ENCODE data around the gene LRIG2. TPM values are rescaled to one million over a fixed set of nuclear protein-coding genes. Genes with fewer than 3 reads are reported as not detected.
"Not testable (repeated sequence)": the region's sequence is repeated elsewhere in the genome, so short reads cannot be mapped to it uniquely, and the experiment has no call there.

Gene LRIG2
- total and polyA plus RNA-seq, 2 donors (not counting 1 experiment from before 2014, with no cell fraction given): 9.4 to 14.7 TPM

GRCh38 chr1:113055570-113055969 lies 17.4 kb upstream of the LRIG2 start:
- Histone ChIP-seq H3K9me3 (ENCODE audit: control insufficient read depth, insufficient read depth, low read depth, low read length) (no peaks in the 10 kb centered on the region), H3K4me3 (replicated peaks in 1 of 4; ENCODE audit: control extremely low read depth in 1 of 4, insufficient read depth in 1 of 4, low read depth in 3 of 4, low read length in 4 of 4) (no peak overlapping the region), H3K4me1 (ENCODE audit: control insufficient read depth, extremely low read depth, insufficient read depth, low read length) (no peaks in the 10 kb centered on the region), H3K27me3 (ENCODE audit: control insufficient read depth, insufficient read depth, low read length) (no peaks in the 10 kb centered on the region), H3K27ac (ENCODE audit: insufficient read depth, low read length) (no peak overlapping the region), H2AFZ (ENCODE audit: low read length) (no peak overlapping the region), H4K20me1 (ENCODE audit: control insufficient read depth, extremely low read depth, insufficient read depth, low read length) (no peaks in the 10 kb centered on the region), H3K4me2 (ENCODE audit: extremely low read depth, insufficient read depth, low read length) (no peak overlapping the region), H3K36me3 (ENCODE audit: control insufficient read depth, insufficient read depth, low read length) (no peaks in the 10 kb centered on the region), H3K79me2 (ENCODE audit: control insufficient read depth, insufficient read depth, low read length) (no peaks in the 10 kb centered on the region), H3K9ac (ENCODE audit: insufficient read depth, low read length) (no peak overlapping the region)
- no peak for TF ChIP-seq CTCF (conservative IDR thresholded peaks at IDR 0.05 in 1 of 2, IDR thresholded peaks at IDR 0.05 in 1 of 2; ENCODE audit: low read depth in 1 of 2, low read length in 2 of 2)
- TF ChIP-seq EZH2 (IDR thresholded peaks at IDR 0.05; ENCODE audit: low read length, missing control alignments): no peak
- no peak for DNase-seq (ENCODE audit: low read depth in 2 of 2)

DNA sequence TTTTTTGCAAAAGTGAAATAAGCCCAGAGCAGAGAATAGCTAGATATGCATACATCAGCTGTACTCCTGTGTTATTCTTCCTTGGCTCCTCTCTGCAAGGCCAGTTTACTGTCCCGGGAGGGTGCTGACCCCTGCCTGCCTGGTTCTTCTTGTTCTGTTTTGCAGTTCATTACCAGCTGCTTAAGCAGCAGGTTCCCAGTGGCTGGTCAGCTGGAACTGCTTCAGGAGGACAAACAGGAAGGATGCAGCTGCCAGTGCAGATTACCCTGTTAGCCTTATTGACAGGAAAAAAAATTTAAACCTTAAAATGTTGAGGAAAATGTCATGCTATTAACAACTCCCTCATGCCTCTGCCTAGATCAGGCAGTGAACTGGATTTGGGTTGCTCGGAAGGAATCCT lies 16.0 kb upstream of the LRIG2 start:
- Histone ChIP-seq H3K27ac (ENCODE audit: insufficient read depth, low read length) (no peak overlapping the region), H2AFZ (ENCODE audit: low read length) (no peak overlapping the region), H3K9me3 (ENCODE audit: control insufficient read depth, insufficient read depth, low read depth, low read length) (no peaks in the 10 kb centered on the region), H3K27me3 (ENCODE audit: control insufficient read depth, insufficient read depth, low read length) (no peaks in the 10 kb centered on the region), H3K4me1 (ENCODE audit: control insufficient read depth, extremely low read depth, insufficient read depth, low read length) (no peaks in the 10 kb centered on the region), H3K4me2 (ENCODE audit: extremely low read depth, insufficient read depth, low read length) (no peak overlapping the region), H3K36me3 (ENCODE audit: control insufficient read depth, insufficient read depth, low read length) (no peaks in the 10 kb centered on the region), H3K4me3 (replicated peaks in 1 of 4; ENCODE audit: control extremely low read depth in 1 of 4, insufficient read depth in 1 of 4, low read depth in 3 of 4, low read length in 4 of 4) (no peak overlapping the region), H4K20me1 (ENCODE audit: control insufficient read depth, extremely low read depth, insufficient read depth, low read length) (no peaks in the 10 kb centered on the region), H3K79me2 (ENCODE audit: control insufficient read depth, insufficient read depth, low read length) (no peaks in the 10 kb centered on the region), H3K9ac (ENCODE audit: insufficient read depth, low read length) (no peak overlapping the region)
- DNase-seq (ENCODE audit: low read depth in 2 of 2): no peak
- no peak for TF ChIP-seq CTCF (conservative IDR thresholded peaks at IDR 0.05 in 1 of 2, IDR thresholded peaks at IDR 0.05 in 1 of 2; ENCODE audit: low read depth in 1 of 2, low read length in 2 of 2)
- TF ChIP-seq EZH2 (IDR thresholded peaks at IDR 0.05; ENCODE audit: low read length, missing control alignments): no peak

- H3K4me2 ChIP-seq (ENCODE audit: extremely low read depth, insufficient read depth, low read length): no peak overlapping the region
- H3K9me3 ChIP-seq (ENCODE audit: control insufficient read depth, insufficient read depth, low read depth, low read length): no peaks in the 10 kb centered on the region
- no peaks in the 10 kb centered on the region for H3K36me3 ChIP-seq (ENCODE audit: control insufficient read depth, insufficient read depth, low read length)
- TF ChIP-seq EZH2 (IDR thresholded peaks at IDR 0.05; ENCODE audit: low read length, missing control alignments) (no peak), CTCF (conservative IDR thresholded peaks at IDR 0.05 in 1 of 2, IDR thresholded peaks at IDR 0.05 in 1 of 2; ENCODE audit: low read depth in 1 of 2, low read length in 2 of 2) (no peak)
- no peaks in the 10 kb centered on the region for H4K20me1 ChIP-seq (ENCODE audit: control insufficient read depth, extremely low read depth, insufficient read depth, low read length)
- H3K4me3 ChIP-seq (replicated peaks in 1 of 4; ENCODE audit: control extremely low read depth in 1 of 4, insufficient read depth in 1 of 4, low read depth in 3 of 4, low read length in 4 of 4): no peak overlapping the region
- H2AFZ ChIP-seq (ENCODE audit: low read length): no peak overlapping the region
- no peaks in the 10 kb centered on the region for H3K4me1 ChIP-seq (ENCODE audit: control insufficient read depth, extremely low read depth, insufficient read depth, low read length)
- no peak overlapping the region for H3K27ac ChIP-seq (ENCODE audit: insufficient read depth, low read length)
- no peaks in the 10 kb centered on the region for H3K27me3 ChIP-seq (ENCODE audit: control insufficient read depth, insufficient read depth, low read length)
- H3K9ac ChIP-seq (ENCODE audit: insufficient read depth, low read length): no peak overlapping the region
- no peak for DNase-seq (ENCODE audit: low read depth in 2 of 2)
- no peaks in the 10 kb centered on the region for H3K79me2 ChIP-seq (ENCODE audit: control insufficient read depth, insufficient read depth, low read length)
Measured at GRCh38 chr1:113058941-113059706, 13.9 kb upstream of the LRIG2 start.

- H3K9ac ChIP-seq (ENCODE audit: insufficient read depth, low read length); DNase-seq (ENCODE audit: low read depth in 2 of 2); H3K4me1 ChIP-seq (ENCODE audit: control insufficient read depth, extremely low read depth, insufficient read depth, low read length); H2AFZ ChIP-seq (ENCODE audit: low read length); H3K36me3 ChIP-seq (ENCODE audit: control insufficient read depth, insufficient read depth, low read length); H3K9me3 ChIP-seq (ENCODE audit: control insufficient read depth, insufficient read depth, low read depth, low read length); H3K79me2 ChIP-seq (ENCODE audit: control insufficient read depth, insufficient read depth, low read length); H3K4me2 ChIP-seq (ENCODE audit: extremely low read depth, insufficient read depth, low read length); H3K27ac ChIP-seq (ENCODE audit: insufficient read depth, low read length); H3K27me3 ChIP-seq (ENCODE audit: control insufficient read depth, insufficient read depth, low read length); H3K4me3 ChIP-seq (replicated peaks in 1 of 4; ENCODE audit: control extremely low read depth in 1 of 4, insufficient read depth in 1 of 4, low read depth in 3 of 4, low read length in 4 of 4); H4K20me1 ChIP-seq (ENCODE audit: control insufficient read depth, extremely low read depth, insufficient read depth, low read length): not testable (repeated sequence)
Measured at GRCh38 chr1:113063456-113063855, 9.5 kb upstream of the LRIG2 start.
